ENCODE data around the gene PFN4.

PFN4 gene

GRCh38 chr2:24082787-24083566, 40.2 kb downstream of the PFN4 start:
- H3K27ac ChIP-seq, result peak overlapping the region; percentile 97
- ChIA-PET CTCF (interaction anchor here (0.5 to 1.2 kb wide), 3 partner anchors 28 to 117 kb away, joined by 3 read pairs; no protein-coding TSS in a partner anchor), POLR2A (ENCODE audit: low non-redundant PET) (no interaction called here)
- DNase-seq (ENCODE audit: low spot score), result no peak
- TF ChIP-seq CTCF (conservative IDR thresholded peaks at IDR 0.05; ENCODE audit: low read depth), result no peak

DNA sequence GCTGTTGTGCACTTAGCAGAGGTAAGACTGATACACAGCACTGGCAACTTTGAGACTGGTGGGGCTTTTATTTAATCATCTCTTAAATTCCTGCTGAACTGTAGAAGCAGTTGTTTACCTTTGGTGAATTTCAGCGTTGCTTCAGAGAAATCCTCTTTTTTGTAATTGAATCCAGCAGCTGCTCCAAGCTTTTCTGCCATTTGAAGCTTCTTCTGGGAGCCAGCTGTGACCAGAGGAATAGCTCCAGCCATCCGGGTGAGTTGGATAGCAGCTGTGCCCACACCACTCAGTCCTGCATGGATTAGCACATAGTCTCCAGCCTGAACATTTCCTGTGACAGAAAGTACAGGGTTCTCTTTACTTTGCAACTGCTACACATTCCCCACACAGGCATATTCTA, 42.4 kb downstream of the PFN4 start:
- TF ChIP-seq CTCF (conservative IDR thresholded peaks at IDR 0.05; ENCODE audit: low read depth), result no peak
- no peak for DNase-seq (ENCODE audit: low spot score)
- no peak overlapping the region for H3K27ac ChIP-seq
- ChIA-PET POLR2A (ENCODE audit: low non-redundant PET) (no interaction called here), CTCF (no interaction called here)

DNA sequence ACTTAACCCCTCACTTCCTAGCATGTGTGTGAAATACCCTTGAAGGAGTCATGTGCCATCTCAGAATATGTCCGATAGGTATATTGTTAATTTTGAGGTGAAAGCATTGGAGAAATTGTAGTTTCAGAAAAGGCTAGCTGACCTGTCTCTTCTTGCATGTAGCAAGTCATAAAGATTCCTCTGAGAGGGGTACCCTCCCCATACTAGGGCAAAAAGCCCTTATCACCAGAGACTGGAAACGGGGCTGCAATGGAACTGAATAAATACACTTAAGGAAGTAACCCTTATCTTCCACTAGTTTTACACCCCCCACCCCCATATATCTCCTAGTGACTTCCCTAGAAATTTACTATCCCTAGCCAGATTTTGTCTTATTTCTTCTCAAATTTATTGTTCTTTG, 45.3 kb downstream of the PFN4 start:
- no peak for DNase-seq (ENCODE audit: low spot score)
- ChIA-PET POLR2A (ENCODE audit: low non-redundant PET) (no interaction called here), CTCF (interaction anchor here (0.7 kb wide), 2 partner anchors 53 to 938 kb away, joined by 6 to 7 read pairs; no protein-coding TSS in a partner anchor)
- TF ChIP-seq CTCF (conservative IDR thresholded peaks at IDR 0.05; ENCODE audit: low read depth), result no peak
- H3K27ac ChIP-seq, result peak overlapping the region; percentile 90

GRCh38 chr2:24077535-24077877, 45.6 kb downstream of the PFN4 start:
- POLR2A ChIA-PET (ENCODE audit: low non-redundant PET), result no interaction called here
- DNase-seq (ENCODE audit: low spot score), result no peak
- peak overlapping the region; percentile 90 for H3K27ac ChIP-seq
- CTCF ChIA-PET, result interaction anchor here (0.6 to 1.6 kb wide), 2 partner anchors 137 to 151 kb away, joined by 4 to 5 read pairs; partner anchors contain the start of genes ATAD2B and UBXN2A
- TF ChIP-seq CTCF (conservative IDR thresholded peaks at IDR 0.05; ENCODE audit: low read depth), result no peak

DNA sequence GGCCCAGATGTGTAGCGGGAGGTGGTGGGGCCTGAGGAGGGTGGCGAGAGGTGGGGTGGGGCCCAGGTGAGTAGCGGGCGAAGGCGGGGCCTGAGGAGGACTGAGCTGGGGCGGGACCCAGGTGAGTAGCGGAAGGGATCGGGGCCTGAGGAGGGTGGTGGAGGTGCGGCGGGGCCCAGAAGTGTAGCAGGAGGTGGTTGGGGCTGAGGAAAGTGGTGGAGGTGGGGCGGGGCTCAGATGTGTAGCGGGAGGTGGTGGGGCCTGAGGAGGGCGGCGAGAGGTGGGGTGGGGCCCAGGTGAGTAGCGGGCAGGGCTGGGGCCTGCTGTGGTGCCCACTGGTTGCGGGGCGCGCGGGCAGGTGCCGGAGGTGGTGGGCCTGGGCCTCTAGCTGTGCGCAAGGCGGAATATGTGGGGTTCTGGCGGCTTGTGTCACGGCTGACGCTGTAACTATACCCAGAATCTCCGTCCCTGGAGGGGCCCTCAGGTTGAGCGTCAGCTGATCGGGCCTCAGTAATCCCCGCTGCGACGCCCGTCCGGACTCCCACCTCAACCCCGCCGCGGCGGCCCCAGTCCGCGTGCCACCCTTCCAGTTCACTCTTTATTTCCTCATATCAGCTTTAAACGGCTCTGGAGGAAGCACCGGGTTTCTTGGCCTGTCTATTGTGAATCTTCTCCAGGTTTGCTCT, 46.1 kb downstream of the PFN4 start:
- ChIA-PET POLR2A (ENCODE audit: low non-redundant PET) (interaction anchor here (0.5 to 1.0 kb wide), 3 partner anchors 29 to 150 kb away, joined by 3 to 6 read pairs (median 3); partner anchors contain the start of gene ATAD2B), CTCF (interaction anchor here (0.6 to 1.6 kb wide), 2 partner anchors 136 to 150 kb away, joined by 4 to 5 read pairs; partner anchors contain the start of genes ATAD2B and UBXN2A)
- TF ChIP-seq CTCF (conservative IDR thresholded peaks at IDR 0.05; ENCODE audit: low read depth), result no peak
- peak; percentile 9 for DNase-seq (ENCODE audit: low spot score)
- peak overlapping the region; percentile 90 for H3K27ac ChIP-seq

Measured in RWPE1 (cell line).